SU-DHL-6 (cell line): ENCODE measurements around the gene THTPA.

ENCODE experiments used
- H2AFZ ChIP-seq: fragments of 200-600 bp; sonication (generic); 2 replicates; pipeline ENCODE4 v1.6.1; 2014; ENCODE audit warnings: low read depth, mild to moderate bottlenecking, moderate library complexity, mixed read lengths, antibody characterized with exemption, low read length; ENCODE audit not compliant: severe bottlenecking
- H3F3A ChIP-seq: fragments of 200-600 bp; shearing (Covaris generic); 2 replicates; pipeline ENCODE4 v1.6.0; 2016; ENCODE audit warnings: antibody characterized with exemption, mild to moderate bottlenecking; ENCODE audit not compliant: insufficient read depth
- H3K27ac ChIP-seq: fragments of 200-600 bp; sonication (generic); 2 replicates; pipeline ENCODE4 v1.5.1; 2016; ENCODE audit warnings: low read depth, mild to moderate bottlenecking, low read length, moderate library complexity, mixed read lengths
- H3K27me3 ChIP-seq: fragments of 200-600 bp; sonication (generic), shearing (Covaris generic); 2 replicates; pipeline ENCODE4 v1.6.0; 2014; ENCODE audit warnings: mild to moderate bottlenecking, low read length
- H3K36me3 ChIP-seq: fragments of 200-600 bp; sonication (generic); 2 replicates; pipeline ENCODE4 v1.6.1; 2014; ENCODE audit warnings: mild to moderate bottlenecking, low read length, mixed read lengths
- H3K4me2 ChIP-seq: fragments of 300-600, 200-600 bp; shearing (Covaris generic), sonication (generic); 2 replicates; pipeline ENCODE4 v1.6.0; 2014; ENCODE audit warnings: low read length, low read depth, mild to moderate bottlenecking; ENCODE audit not compliant: poor library complexity, severe bottlenecking
- H3K4me3 ChIP-seq: fragments of 200-600 bp; sonication (generic); 2 replicates; pipeline ENCODE4 v1.5.1; 2014; ENCODE audit warnings: antibody characterized with exemption, low read length, mild to moderate bottlenecking, mixed read lengths; ENCODE audit not compliant: insufficient read depth, poor library complexity, severe bottlenecking
- H3K79me2 ChIP-seq: fragments of 200-600 bp; sonication (generic); 2 replicates; pipeline ENCODE4 v1.6.1; 2014; ENCODE audit warnings: mild to moderate bottlenecking, low read length, moderate library complexity; ENCODE audit not compliant: insufficient read depth
- H3K9ac ChIP-seq: fragments of 200-600 bp; sonication (generic); 2 replicates; pipeline ENCODE4 v1.7.0; 2014; ENCODE audit warnings: mild to moderate bottlenecking, low read length
- H3K9me2 ChIP-seq: fragments of 200-600 bp; sonication (generic); replicated peaks from 2 replicates; pipeline ENCODE4 v1.6.1; 2014; ENCODE audit warnings: low read length; ENCODE audit not compliant: insufficient read depth
- H3K9me3 ChIP-seq: fragments of 200-600 bp; sonication (generic); 2 replicates; pipeline ENCODE4 v1.6.1; 2014; ENCODE audit warnings: low read length, mixed read lengths; ENCODE audit not compliant: insufficient read depth
- H4K20me1 ChIP-seq: fragments of 200-600 bp; sonication (generic); 2 replicates; pipeline ENCODE4 v1.6.1; 2014; ENCODE audit warnings: low read depth, mild to moderate bottlenecking, antibody characterized with exemption, low read length, moderate library complexity, mixed read lengths
- EZH2phosphoT487 ChIP-seq: fragments of 200-600 bp; sonication (generic), shearing (Covaris generic); conservative IDR thresholded peaks from 2 replicates; pipeline ENCODE4 v1.6.1; 2018; ENCODE audit warnings: mild to moderate bottlenecking, antibody characterized with exemption, low read length, moderate library complexity, mixed read lengths
- TF ChIP-seq, protein P1 (sequence below): fragments of 200-600 bp; sonication (generic); IDR thresholded peaks from one replicate; pipeline ENCODE4 v1.5.1; 2017; ENCODE audit warnings: antibody characterized with exemption, mild to moderate bottlenecking, low read length, moderate library complexity; ENCODE audit not compliant: insufficient read depth, poor library complexity, severe bottlenecking

Gene THTPA

GRCh38 chr14:23513818-23514643, 42.0 kb upstream of the THTPA start:
- Histone ChIP-seq H3K9me2 (no peaks in the 10 kb centered on the region), H3K4me3 (no peak overlapping the region), H3K4me2 (no peak overlapping the region), H3F3A (no peaks in the 10 kb centered on the region), H3K9ac (no peak overlapping the region), H3K79me2 (no peaks in the 10 kb centered on the region), H3K27ac (no peak overlapping the region), H4K20me1 (no peaks in the 10 kb centered on the region), H2AFZ (no peak overlapping the region), H3K27me3 (no peaks in the 10 kb centered on the region), H3K9me3 (no peaks in the 10 kb centered on the region), H3K36me3 (no peaks in the 10 kb centered on the region)
- no peak for TF ChIP-seq EZH2phosphoT487
- TF ChIP-seq, protein P1, sequence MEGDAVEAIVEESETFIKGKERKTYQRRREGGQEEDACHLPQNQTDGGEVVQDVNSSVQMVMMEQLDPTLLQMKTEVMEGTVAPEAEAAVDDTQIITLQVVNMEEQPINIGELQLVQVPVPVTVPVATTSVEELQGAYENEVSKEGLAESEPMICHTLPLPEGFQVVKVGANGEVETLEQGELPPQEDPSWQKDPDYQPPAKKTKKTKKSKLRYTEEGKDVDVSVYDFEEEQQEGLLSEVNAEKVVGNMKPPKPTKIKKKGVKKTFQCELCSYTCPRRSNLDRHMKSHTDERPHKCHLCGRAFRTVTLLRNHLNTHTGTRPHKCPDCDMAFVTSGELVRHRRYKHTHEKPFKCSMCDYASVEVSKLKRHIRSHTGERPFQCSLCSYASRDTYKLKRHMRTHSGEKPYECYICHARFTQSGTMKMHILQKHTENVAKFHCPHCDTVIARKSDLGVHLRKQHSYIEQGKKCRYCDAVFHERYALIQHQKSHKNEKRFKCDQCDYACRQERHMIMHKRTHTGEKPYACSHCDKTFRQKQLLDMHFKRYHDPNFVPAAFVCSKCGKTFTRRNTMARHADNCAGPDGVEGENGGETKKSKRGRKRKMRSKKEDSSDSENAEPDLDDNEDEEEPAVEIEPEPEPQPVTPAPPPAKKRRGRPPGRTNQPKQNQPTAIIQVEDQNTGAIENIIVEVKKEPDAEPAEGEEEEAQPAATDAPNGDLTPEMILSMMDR, result no peak

- Histone ChIP-seq H2AFZ (no peak overlapping the region), H3K4me2 (no peak overlapping the region), H3K27me3 (no peaks in the 10 kb centered on the region), H3K27ac (no peak overlapping the region), H3K79me2 (no peaks in the 10 kb centered on the region), H3K9me2 (no peaks in the 10 kb centered on the region), H3K36me3 (no peaks in the 10 kb centered on the region), H3K9ac (no peak overlapping the region), H4K20me1 (no peaks in the 10 kb centered on the region), H3F3A (no peaks in the 10 kb centered on the region), H3K4me3 (no peak overlapping the region), H3K9me3 (no peaks in the 10 kb centered on the region)
- TF ChIP-seq, protein P1, result no peak
- TF ChIP-seq EZH2phosphoT487, result no peak
Observed at GRCh38 chr14:23514644-23514957, 41.5 kb upstream of the THTPA start.

GRCh38 chr14:23517650-23518326, 38.3 kb upstream of the THTPA start:
- H3K27ac ChIP-seq, result no peak overlapping the region
- H3K9me2 ChIP-seq, result no peaks in the 10 kb centered on the region
- no peaks in the 10 kb centered on the region for H3F3A ChIP-seq
- TF ChIP-seq EZH2phosphoT487, result no peak
- TF ChIP-seq, protein P1, result no peak
- no peaks in the 10 kb centered on the region for H4K20me1 ChIP-seq
- no peaks in the 10 kb centered on the region for H3K9me3 ChIP-seq
- no peak overlapping the region for H3K9ac ChIP-seq
- no peaks in the 10 kb centered on the region for H3K27me3 ChIP-seq
- H2AFZ ChIP-seq, result no peak overlapping the region
- no peaks in the 10 kb centered on the region for H3K36me3 ChIP-seq
- H3K4me3 ChIP-seq, result no peak overlapping the region
- no peak overlapping the region for H3K4me2 ChIP-seq
- no peaks in the 10 kb centered on the region for H3K79me2 ChIP-seq
